IPS-20b (cell line): Measurements from ENCODE around the gene RAB4B.
"Not testable (repeated sequence)": the region's sequence is repeated elsewhere in the genome, so short reads cannot be mapped to it uniquely, and the experiment has no call there.

Experiments used
- H3K27ac ChIP-seq: one replicate; pipeline ENCODE4 v1.5.1; 2013; ENCODE audit warnings: low read length
- H3K27me3 ChIP-seq: 2 replicates; pipeline ENCODE4 v1.6.1; 2013; ENCODE audit warnings: mild to moderate bottlenecking, low read length, inconsistent platforms; ENCODE audit not compliant: insufficient read depth
- H3K36me3 ChIP-seq: 2 replicates; pipeline ENCODE4 v1.6.1; 2013; ENCODE audit warnings: low read depth, mild to moderate bottlenecking, inconsistent platforms, low read length, moderate library complexity; ENCODE audit not compliant: insufficient read depth
- H3K4me1 ChIP-seq: 2 replicates; pipeline ENCODE4 v1.6.1; 2013; ENCODE audit warnings: mild to moderate bottlenecking, control low read depth, inconsistent platforms, low read length, moderate library complexity; ENCODE audit not compliant: insufficient read depth
- H3K4me3 ChIP-seq: 2 replicates; pipeline ENCODE4 v1.5.1; 2013; ENCODE audit warnings: mild to moderate bottlenecking, low read length, inconsistent platforms
- H3K9ac ChIP-seq: 2 replicates; pipeline ENCODE4 v1.6.1; 2013; ENCODE audit warnings: low read depth, mild to moderate bottlenecking, inconsistent platforms, low read length, moderate library complexity
- H3K9me3 ChIP-seq: 2 replicates; pipeline ENCODE4 v1.6.1; 2013; ENCODE audit warnings: mild to moderate bottlenecking, low read depth, low read length, inconsistent platforms; ENCODE audit not compliant: insufficient read depth

The RAB4B gene

GRCh38 chr19:40808021-40808325, 29.9 kb downstream of the RAB4B start:
- H3K9ac ChIP-seq = no peak overlapping the region
- no peaks in the 10 kb centered on the region for H3K9me3 ChIP-seq
- peaks cover 17% of the 10 kb centered on the region for H3K27me3 ChIP-seq
- no peak overlapping the region for H3K27ac ChIP-seq
- H3K4me1 ChIP-seq = peaks cover 20% of the 10 kb centered on the region
- H3K4me3 ChIP-seq = no peak overlapping the region
- H3K36me3 ChIP-seq = peaks cover 58% of the 10 kb centered on the region

- no peak overlapping the region for H3K4me3 ChIP-seq
- H3K4me1 ChIP-seq = peaks cover 18% of the 10 kb centered on the region
- peaks cover 53% of the 10 kb centered on the region for H3K36me3 ChIP-seq
- H3K9me3 ChIP-seq = no peaks in the 10 kb centered on the region
- H3K9ac ChIP-seq = no peak overlapping the region
- peaks cover 18% of the 10 kb centered on the region for H3K27me3 ChIP-seq
- H3K27ac ChIP-seq = no peak overlapping the region
These were observed 30.4 kb downstream of the RAB4B start for GRCh38 chr19:40808497-40808896.

GRCh38 chr19:40809358-40810086, 31.5 kb downstream of the RAB4B start:
- Histone ChIP-seq H3K27ac (no peak overlapping the region), H3K4me3 (peak overlapping the region; percentile 66; the same call in 1 of the 2 replicates), H3K36me3 (peaks cover 43% of the 10 kb centered on the region), H3K4me1 (peaks cover 13% of the 10 kb centered on the region), H3K27me3 (peaks cover 18% of the 10 kb centered on the region), H3K9ac (no peak overlapping the region; the same call in 1 of the 2 replicates), H3K9me3 (no peaks in the 10 kb centered on the region)

GRCh38 chr19:40810160-40810559, 32.1 kb downstream of the RAB4B start:
- H3K4me1 ChIP-seq = peaks cover 13% of the 10 kb centered on the region
- peaks cover 38% of the 10 kb centered on the region for H3K36me3 ChIP-seq
- no peak overlapping the region for H3K27ac ChIP-seq
- H3K4me3 ChIP-seq = peak overlapping the region; percentile 66; the same call in 1 of the 2 replicates
- H3K9ac ChIP-seq = peak overlapping the region; percentile 16; the same call in 1 of the 2 replicates
- no peaks in the 10 kb centered on the region for H3K9me3 ChIP-seq
- peaks cover 20% of the 10 kb centered on the region for H3K27me3 ChIP-seq

GRCh38 chr19:40810649-40811408, 32.8 kb downstream of the RAB4B start:
- H3K4me1 ChIP-seq = peaks cover 12% of the 10 kb centered on the region

GRCh38 chr19:40811478-40812341, 33.7 kb downstream of the RAB4B start:
- Histone ChIP-seq H3K36me3 (peaks cover 29% of the 10 kb centered on the region), H3K4me1 (peaks cover 5% of the 10 kb centered on the region), H3K9me3 (no peaks in the 10 kb centered on the region), H3K4me3 (peak overlapping the region; percentile 66), H3K27me3 (peaks cover 25% of the 10 kb centered on the region), H3K27ac (no peak overlapping the region), H3K9ac (peak overlapping the region; percentile 61; the same call in 1 of the 2 replicates)

More at GRCh38 chr19:40810649-40811408, 32.8 kb downstream of the RAB4B start:
- Histone ChIP-seq H3K27me3 (peaks cover 25% of the 10 kb centered on the region), H3K9ac (peak overlapping the region; percentile 61; the same call in 1 of the 2 replicates), H3K36me3 (peaks cover 31% of the 10 kb centered on the region), H3K4me3 (peak overlapping the region; percentile 66)
- H3K9me3 ChIP-seq, H3K27ac ChIP-seq: not testable (repeated sequence)

- H3K4me1 ChIP-seq, H3K9me3 ChIP-seq, H3K27ac ChIP-seq, H3K9ac ChIP-seq: not testable (repeated sequence)
- peaks cover 23% of the 10 kb centered on the region for H3K36me3 ChIP-seq
- peak overlapping the region; percentile 66; the same call in 1 of the 2 replicates for H3K4me3 ChIP-seq
- H3K27me3 ChIP-seq = peaks cover 30% of the 10 kb centered on the region
These were observed 34.5 kb downstream of the RAB4B start for GRCh38 chr19:40812571-40812970.

GRCh38 chr19:40813182-40813581, 35.1 kb downstream of the RAB4B start:
- Histone ChIP-seq H3K27ac (no peak overlapping the region), H3K4me3 (no peak overlapping the region), H3K27me3 (peaks cover 36% of the 10 kb centered on the region), H3K4me1 (no peaks in the 10 kb centered on the region; the same call in 1 of the 2 replicates), H3K36me3 (peaks cover 17% of the 10 kb centered on the region), H3K9me3 (no peaks in the 10 kb centered on the region), H3K9ac (no peak overlapping the region)

- H3K9me3 ChIP-seq = no peaks in the 10 kb centered on the region
- H3K36me3 ChIP-seq = no peaks in the 10 kb centered on the region
- H3K27me3 ChIP-seq = peaks cover 39% of the 10 kb centered on the region
- H3K9ac ChIP-seq = no peak overlapping the region
- H3K27ac ChIP-seq = no peak overlapping the region
- no peaks in the 10 kb centered on the region; the same call in 1 of the 2 replicates for H3K4me1 ChIP-seq
- H3K4me3 ChIP-seq = no peak overlapping the region
These were observed 37.2 kb downstream of the RAB4B start for GRCh38 chr19:40815223-40815622.

GRCh38 chr19:40818480-40819399, 40.7 kb downstream of the RAB4B start:
- H3K4me1 ChIP-seq, H3K9ac ChIP-seq, H3K27ac ChIP-seq, H3K36me3 ChIP-seq, H3K9me3 ChIP-seq: not testable (repeated sequence)
- H3K4me3 ChIP-seq = peak overlapping the region; percentile 43; the same call in 1 of the 2 replicates
- peaks cover 21% of the 10 kb centered on the region for H3K27me3 ChIP-seq
